Fibroblast of skin of right biceps (primary cell): ENCODE data around the gene CD81.
"Not testable (repeated sequence)": the region's sequence is repeated elsewhere in the genome, so short reads cannot be mapped to it uniquely, and the experiment has no call there.

ENCODE experiments used
- DNase-seq: peaks from one replicate; pipeline ENCODE4 v3.0.0-alpha.2; 2013

Gene CD81

DNA sequence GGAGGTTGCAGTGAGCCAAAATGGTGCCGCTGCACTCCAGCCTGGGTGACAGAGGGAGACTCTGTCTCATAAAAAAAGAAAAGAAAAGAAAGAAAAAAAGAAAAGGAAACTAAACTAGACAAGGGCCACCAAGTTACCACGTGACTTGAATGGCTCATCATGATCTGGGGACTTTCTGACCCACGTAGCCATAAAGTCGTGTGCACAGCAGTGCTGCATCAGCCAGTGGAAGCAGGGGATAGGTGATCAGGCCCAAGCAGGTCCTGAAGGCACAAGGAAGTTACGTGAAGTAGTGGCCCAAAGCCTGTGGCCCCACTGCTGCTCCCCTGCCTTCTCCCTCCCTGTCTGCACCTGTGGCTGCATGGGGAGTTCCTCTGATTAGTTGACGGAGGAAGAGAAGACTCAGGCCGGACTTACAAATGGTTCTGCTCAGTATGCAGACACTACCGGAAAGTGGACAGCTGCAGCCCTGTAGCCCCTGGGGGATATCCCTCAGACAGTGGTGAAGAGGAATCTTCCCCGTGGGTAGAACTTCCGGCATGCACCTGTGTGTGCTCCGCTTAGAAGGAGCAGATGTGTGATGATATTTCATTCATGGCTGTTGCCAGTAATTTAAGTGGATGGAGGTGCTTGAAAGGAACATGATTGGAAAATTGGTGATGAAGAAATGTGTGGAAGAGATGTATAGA, 18.2 kb upstream of the CD81 start:
- DNase-seq, result no peak

DNA sequence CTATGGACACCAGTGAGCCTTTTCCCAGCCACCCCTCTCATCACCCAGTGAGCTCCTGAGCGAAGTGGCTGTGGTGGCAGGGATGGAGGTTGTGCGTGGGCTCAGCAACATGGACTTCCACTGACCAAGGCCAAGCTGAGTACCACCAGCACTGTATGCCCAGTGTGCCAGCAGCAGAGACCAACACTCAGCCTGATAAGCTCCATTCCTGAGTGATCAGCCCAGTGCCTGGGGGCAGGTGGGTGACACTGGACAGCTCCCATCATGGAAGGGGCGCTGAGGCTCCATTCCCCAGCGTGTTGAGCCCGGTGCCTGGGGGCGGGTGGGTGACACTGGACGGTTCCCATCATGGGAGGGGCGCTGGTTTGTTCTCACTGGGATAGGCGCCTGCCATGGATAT, 17.6 kb upstream of the CD81 start:
- DNase-seq, result no peak

DNA sequence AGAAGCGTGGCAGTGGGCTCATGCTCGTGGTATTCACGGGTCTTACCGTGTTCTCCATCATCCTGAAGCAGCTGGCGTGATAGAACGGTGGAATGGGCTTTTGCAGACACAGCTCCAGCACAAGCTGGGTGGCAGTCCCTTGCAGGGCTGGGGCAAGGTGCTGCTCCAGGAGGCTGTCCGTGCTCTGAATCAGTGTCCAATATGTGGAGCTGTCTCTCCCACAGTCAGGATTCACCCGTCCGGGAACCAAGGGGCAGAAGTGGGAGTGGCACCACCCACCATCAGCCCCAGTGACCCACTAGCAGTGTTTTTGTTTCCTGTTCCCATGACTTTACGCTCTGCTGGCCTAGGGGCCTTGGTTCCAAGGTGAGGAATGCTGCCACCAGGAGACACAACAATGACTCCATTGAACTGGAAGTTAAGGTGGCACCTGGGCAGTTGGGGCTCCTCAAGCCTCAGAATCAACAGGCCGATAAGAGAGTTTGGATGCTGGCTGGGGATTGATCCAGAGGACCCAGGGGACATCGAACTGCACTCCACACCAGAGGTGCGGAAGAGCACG, 16.9 kb upstream of the CD81 start:
- no peak for DNase-seq

DNA sequence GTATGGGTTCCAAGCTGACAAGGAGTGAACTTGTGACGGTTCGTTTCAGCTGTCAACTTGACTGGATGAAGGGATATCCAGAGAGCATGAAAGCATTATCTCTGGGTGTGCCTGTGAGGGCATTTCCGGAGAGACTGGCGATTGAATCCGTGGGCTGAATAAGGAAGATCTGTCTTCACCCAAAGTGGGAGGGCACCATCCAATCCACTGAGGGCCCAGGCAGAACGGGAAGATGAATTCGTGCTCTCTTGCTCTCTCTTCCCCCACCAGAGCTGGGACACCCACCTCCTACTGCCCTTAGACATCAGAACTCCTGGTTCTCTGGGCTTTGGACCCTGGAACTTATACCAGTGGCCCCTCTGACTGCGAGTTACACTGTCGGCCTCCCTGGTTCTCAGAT, 15.5 kb upstream of the CD81 start:
- DNase-seq, result no peak

DNA sequence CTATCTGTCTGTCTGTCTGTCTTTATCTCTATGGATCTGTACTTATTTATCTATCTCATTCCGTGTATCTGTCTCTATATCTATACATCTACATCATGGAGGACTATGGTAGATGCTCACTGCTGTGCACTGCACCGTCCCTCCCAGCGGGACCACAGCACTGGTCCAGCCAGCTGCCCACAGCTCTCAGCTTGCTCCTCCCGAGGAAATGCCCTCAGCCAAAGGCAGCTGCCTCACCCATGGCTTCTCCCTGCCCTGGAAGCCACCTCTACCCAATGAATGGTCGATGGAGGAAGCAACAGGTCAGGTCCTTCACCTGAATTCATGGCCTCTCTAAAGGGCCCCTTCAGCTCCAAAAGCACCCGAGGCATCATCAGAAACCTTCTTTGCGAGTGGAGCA, 14.7 kb upstream of the CD81 start:
- DNase-seq, result no peak

DNA sequence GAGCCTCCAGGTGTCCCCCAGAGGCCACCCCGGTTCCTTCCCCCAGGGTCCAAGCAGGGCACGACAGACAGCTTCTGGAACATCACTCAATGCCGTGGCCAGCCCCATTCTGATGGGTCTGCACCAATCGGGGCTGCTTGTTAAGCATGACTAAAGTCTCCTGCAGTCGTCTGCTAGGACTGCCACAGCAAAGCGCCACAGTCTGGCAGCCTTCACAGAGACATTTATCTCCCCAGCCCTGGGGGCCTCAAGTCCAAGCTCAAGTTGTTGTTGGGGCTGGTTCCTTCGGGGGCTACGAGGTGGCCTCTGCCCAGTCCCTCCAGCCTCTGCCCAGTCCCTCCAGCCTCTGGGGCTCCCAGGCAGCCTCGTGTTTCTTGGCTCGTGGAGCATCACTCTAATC, 14.0 kb upstream of the CD81 start:
- no peak for DNase-seq

DNA sequence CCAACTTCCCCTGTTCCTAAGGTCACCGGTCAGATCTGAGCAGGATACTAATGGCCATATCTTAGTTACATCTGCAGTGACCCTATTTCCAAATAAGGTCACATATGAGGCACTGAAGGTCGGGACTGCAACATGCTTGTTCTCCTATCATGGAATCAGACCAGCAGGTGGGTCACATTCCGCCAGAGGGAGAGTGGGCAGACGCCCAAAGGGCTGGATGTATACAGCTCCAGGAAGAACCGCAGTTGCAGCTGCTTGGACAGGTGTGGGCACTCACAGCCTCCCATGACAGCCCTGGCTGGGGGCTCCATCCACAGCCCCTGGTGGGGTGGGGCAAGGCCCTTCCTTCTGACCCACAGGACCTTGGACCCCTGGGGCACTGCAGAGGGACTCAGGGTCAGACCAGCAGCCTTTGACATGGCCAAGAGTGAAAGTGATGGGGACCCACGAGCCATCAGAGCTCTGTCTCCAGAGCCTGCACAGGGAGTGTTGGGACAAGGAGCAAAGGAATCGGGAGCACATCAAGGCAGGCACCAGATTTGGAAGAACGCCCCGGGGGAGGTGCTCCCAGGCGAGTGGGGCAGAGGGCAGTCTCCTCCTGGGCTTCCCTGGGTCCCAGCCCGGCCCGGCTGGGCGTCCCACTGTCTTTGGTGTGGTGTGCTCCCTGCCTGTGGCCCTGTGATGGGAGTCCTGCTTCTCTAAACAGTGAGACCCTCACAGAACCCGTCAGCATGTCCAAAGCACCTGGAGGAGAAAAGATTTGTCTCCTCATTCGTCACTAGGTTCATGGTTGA, 13.3 kb upstream of the CD81 start:
- DNase-seq, result no peak

DNA sequence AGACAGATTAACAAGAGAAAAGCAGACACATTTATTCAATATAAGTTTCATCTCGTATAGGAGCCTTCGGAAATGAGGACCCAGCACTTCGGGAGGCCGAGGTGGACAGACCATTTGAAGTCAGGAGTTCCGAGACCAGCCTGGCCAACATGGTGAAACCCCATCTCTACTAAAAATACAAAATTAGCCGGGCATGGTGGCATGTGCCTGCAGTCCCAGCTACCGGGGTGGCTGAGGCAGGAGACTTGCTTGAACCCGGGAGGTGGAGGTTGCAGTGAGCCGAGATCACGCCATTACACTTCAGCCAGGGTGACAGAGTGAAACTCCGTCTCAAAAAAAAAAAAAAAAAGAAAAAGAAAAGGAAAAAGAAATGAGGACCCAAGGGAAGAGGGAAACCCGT, 12.7 kb upstream of the CD81 start:
- not testable (repeated sequence) for DNase-seq

DNA sequence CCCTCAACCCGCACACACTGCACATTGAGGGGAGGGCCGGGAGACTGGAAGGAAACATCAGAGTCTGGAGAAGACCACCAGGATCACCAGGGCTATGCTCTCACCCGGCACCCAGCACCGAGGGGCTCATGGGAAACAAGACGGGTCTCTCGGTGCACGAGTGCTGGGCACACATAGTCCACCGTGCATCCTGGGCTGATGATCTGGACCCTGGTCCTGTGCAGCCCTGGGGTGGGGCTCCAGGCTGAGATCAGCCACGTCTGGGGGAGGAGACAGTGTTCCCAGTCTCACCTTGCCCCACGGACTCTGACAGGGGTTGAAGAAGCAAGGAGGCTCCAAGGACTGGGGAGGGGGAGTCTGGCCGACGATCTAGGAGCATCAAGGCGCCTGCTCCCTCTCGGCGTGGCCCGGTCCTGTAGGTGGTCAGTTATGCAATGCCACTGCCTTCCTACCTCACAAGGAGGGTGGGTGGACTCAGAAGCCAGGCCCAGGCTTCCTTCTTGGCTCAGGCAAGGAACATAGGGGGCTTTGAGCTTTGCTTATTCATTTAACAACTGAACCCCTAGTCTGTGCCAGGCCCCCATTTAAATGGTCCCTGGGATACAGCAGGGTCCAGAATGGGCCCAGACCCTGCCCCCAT, 11.4 kb upstream of the CD81 start:
- no peak for DNase-seq

DNA sequence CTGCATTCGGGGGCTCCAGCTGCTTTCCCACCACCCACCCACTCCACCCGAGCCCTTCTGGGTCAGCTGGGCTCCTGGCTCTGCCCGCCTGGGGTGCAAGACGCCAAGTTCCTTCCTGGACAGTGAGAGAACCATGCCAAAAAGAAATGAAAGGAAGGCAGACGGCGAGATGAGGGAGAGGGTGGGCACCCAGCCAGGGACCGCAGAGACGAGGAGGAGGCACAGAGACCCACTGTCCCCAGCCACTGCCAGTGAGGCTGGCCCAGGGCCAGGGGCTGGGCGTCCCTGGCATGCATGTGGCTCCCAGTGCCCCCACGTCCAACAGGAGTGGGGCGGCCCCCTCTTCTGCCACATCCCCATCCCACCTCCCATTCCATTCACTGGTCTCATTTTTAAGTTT, 10.8 kb upstream of the CD81 start:
- DNase-seq, result no peak

DNA sequence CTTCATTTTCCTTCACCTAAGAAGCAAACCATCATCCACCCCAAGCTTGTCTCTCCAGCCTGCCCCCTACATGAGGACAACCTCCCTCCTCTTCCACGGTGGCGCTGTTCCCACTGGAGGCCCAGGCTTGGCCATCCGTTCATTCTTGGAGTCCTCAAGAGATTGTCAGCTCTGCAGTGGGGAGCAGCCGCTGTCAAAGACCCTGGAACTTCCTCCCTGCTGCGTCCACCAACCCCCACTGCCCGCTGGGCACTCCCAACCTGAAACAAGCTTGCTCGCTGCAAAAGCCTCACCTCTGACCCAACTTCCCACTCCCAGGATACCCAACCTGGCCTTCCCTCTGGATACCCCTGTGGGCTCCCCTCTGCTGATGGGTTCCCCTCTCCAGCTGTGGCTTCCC, 10.4 kb upstream of the CD81 start:
- DNase-seq, result no peak

DNA sequence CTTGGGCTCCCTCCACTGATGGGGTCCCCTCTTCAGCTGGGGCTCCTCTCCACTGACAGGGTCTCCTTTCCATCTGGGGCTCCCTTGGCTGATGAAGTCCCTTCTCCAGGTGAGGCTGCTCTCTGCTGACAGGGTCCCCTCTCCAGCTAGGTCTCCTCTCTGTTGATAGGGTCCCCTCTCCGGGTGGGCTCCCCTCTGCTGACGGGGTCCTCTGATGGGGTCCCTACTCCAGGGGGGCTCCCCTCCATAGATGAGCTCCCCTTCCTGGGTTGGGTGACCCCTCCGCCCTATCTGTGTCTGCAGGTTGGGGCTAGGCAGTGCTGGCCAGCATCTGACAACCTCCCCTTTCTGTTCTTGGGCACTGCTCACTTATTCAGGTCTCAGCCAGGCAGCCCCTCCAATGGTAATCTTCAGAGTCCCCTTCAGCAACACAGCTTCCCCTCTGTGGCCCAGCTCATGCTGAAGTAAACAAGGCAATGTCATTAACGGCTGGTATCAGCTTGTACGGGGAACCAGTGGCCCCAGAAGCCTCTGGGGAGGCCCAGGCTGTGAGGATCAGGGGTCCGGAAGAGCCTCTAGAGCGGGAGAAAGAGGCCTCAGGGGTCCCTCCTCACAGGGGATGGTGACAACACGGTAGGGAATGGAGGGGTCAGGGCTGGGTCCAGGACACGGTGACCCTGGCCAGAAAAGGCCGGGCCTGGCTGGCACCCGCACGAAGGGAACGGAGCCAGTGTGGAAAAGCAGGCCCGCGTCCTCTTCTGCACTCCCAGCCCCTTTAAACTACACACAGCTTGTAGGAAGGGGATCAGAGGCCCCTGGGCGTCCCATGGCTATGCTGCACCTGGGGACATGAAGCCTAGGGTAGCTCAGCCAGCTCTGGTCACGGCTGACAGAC, 9.6 kb upstream of the CD81 start:
- no peak for DNase-seq

DNA sequence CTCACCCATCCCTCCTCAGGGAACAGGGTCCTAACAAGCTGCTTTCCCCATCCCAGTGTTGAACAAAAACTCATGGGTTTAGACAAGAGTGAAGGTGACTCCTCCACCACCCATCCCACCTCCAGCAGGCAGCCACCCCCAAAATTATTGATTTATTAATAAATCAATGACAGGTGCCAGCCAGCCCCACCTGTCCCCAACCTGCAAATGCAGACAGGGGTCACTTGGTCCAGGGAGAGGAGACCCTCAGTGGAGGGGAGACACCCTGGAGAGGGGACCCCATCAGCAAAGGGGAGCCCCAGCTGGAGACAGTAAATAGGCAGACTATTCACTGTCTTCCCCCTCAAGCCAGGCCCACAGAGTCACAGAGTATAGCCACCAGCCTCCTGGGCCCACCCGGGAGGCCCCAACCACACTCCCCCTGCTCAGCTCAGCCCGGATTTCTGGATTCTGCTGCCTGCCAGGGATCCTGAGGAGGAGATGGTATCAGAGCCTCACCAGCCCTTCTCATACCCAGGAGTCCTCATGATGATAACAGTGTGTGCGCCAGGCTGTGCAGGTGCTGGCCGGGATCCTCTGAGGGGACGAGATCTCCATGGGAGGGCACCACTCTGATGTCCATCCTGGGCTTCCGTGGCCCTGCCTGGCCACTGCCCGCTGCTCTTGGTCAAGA, 8.8 kb upstream of the CD81 start:
- no peak for DNase-seq

DNA sequence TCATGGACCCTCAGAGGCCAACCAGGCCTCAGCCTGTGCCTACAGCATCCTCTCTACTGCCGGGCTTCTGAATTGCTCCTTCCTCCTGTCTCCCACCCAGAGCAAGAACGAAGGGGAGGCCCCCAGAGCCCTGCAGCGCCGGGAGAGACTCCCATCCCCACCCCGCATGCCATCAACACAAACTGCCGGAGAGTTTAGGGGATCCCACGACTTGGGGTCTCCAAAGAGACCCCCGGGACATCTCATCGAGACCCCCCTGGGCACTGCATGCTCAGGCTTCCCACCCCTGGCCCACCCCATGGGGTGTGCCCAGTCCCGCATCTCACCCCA, 8.3 kb upstream of the CD81 start:
- no peak for DNase-seq

DNA sequence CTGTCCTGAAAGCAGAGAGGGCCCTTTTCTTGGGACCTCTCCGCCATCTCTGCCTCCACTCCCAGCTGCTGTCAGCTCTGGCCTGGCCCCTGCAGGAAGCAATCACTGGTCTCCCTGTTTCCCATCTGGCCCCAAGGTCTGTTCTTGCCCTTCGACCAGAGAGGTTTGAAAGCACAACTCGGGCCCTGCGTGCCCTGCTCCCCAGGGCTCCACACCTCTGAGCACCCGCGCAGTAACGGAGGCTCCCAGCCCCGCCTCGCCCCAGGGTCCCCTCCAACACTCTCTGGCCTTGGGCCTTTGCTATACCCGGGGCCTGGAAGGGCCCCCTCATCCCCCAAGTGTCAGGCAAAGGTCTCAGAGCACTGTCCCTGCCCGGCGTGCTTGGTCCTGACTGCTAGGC, 7.8 kb upstream of the CD81 start:
- no peak for DNase-seq

DNA sequence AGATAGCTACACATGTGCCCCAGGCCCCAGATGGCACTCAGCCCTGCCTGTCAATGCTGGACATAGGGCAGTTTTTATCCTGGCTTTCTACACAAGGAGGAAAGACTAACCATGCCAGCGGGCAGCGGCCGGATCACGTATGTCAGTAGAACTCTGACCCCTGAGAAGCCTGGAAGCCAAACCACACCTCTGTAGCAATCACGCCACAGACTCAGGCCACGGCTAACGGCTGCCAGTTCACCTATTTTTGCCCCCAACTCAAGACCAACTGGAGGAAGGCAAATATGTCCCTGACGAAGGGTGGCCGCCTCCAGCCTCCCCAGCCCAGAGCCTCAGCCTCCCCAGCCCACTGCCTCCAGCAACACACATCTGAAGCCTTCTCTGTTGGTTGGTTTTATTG, 7.2 kb upstream of the CD81 start:
- DNase-seq, result no peak

DNA sequence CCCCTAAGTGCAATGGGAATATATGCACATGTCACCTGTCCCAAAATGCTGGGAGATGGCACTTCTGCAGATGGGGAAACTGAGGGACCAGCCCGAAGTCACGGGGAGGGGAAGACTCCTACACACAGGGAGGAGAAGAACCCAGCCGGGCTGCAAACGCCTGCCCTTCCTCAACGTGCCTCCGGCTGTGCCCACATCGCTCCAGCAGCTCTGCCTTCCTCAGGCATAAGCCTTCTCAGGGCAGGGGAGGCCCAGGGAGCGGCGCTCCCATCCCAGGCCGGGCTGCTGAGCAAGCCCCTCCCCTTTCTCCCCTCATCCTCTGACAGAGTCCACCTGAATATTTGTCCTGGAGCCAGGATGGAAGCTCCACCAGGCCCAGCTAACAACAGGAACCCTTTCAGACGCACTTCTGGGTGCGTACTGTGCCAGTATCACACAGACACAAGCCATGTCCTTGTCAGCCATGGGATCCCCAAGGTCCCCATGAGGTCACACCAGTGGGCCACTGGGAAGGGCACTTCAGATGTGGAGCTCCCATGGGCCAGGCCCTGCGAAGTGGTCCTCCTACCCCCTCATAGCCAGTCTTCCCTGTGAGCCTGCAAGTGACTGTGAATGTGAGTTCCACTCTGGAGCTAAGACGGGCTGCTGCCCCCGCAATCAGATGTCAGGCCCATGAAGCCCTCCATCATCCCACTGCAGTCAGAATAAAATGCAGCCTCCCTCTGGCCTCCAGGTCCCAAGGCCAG, 2.5 kb upstream of the CD81 start:
- DNase-seq, result no peak

DNA sequence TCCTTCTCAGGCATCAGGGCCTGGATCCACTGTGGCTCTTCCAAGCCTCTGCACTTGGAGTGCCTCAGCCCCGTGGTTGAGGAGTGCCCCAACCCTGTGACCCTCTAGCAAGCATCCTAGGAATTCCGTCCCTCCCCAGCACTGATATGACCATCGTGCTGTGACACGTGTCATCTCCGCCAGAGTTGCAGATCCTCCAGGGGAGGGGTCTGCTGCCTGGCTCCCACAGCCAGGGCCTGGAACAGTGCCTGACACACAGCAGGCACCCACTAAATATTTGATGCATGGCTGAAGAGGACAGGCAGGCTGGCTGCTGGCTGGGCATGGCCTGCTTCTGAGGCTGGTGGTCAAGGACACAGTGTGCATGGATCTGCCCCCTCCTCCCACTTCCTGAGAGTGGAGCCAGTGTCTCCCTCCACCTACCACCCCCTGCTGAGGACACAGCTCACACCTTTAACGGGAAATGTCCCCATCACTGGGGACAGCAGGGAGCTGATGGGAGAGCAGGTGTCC, 1.7 kb upstream of the CD81 start:
- DNase-seq, result no peak

DNA sequence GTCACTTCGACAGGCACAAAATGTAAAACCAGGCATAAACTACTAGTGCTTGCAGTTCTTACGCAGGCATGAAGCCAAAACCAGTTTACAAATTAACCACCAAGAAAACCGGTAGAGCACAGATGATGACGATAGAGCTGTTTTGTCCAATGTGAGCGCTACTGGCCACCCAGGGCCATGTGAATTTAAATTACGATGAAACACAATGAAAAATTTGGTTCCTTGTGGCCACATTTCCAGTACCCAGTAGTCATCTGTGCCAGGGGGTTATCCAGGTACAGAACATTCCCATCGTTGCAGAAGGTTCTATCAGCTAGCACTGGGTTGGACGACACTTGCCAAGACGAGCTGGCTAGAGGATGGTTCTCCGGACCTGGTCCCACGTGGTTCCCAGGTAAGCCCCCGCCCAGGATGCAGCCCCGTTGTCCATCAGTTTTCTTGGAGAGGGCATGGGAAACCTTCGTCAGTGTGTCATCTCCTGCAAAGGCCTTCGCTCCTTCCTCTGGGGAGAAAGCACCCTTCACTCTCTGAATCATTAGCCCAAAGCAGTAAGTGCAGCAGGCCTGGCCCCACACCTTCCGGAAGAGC, 1.1 kb upstream of the CD81 start:
- no peak for DNase-seq

DNA sequence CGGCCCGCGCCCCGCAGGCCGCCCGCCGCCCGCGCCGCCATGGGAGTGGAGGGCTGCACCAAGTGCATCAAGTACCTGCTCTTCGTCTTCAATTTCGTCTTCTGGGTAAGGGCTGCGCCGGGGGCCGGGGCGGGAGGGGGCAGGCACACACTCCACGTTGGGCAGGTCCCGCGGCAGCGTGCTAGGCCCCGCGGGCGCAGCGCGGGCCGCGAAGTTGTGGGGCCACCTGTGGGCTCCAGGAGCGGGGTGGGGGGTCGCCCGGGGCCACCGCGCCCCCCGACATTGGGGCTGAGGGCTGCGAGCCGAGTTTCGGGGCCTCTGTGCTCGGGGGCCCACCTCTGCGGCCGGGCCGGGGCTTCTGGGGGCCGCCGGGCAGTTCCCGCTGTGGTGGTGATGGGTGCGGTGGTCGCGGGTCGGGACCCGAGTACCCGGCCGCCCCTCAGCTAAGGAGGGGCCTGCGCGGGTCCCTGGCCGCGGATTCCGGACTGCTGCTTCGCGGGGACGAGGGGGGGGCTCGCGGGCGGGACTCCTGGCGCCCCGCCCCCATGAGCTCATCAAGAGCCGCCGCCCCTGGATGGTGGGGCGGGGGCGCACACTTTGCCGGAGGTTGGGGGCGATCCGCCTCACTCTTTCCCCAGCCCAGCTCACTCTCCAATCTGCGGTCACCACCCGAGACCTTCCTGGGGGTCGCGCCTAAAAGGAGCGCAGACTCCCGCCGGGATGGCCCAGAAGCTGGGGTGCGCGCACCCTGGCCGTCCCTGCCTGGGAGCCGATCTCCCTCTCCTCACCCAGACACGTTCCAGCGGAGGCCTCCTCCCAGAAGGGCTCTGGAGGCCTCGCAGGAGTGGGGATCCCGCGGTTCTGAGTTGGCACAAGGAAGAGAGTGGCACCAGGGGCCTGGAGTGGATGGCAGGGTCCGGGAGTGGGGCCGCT, 667 bp downstream of the CD81 start:
- DNase-seq, result peak; percentile 59
